Activated CD4-positive, alpha-beta memory T cell treated with anti-CD3 and anti-CD28 coated beads for 36 hours (primary cell): ENCODE results near the gene GRM2. TPM values are rescaled to one million over a fixed set of nuclear protein-coding genes. Genes with fewer than 3 reads are reported as not detected.

Experiments used
- CTCF ChIA-PET: fragments of 350-600 bp; sonication (Branson Sonifier 250); formaldehyde crosslinking; loops from one replicate; lab custom pipeline; 2021; ENCODE audit warnings: antibody characterized with exemption, inconsistent platforms; lab: Charles Lee
- POLR2A ChIA-PET: fragments of 350-600 bp; sonication (Branson Sonifier 250); formaldehyde crosslinking; loops from one replicate; lab custom pipeline; 2021; ENCODE audit warnings: antibody characterized with exemption; lab: Charles Lee
- DNase-seq: peaks from one replicate; pipeline ENCODE4 v3.0.0-alpha.2; 2020
- H3K27ac Mint-ChIP-seq: one replicate; pipeline ENCODE4 v1.8.0; 2021; ENCODE audit warnings: mixed read lengths
- H3K27me3 Mint-ChIP-seq: one replicate; pipeline ENCODE4 v1.8.0; 2021; ENCODE audit warnings: mixed read lengths
- H3K36me3 Mint-ChIP-seq: one replicate; pipeline ENCODE4 v1.8.0; 2021; ENCODE audit warnings: mixed read lengths
- H3K4me1 Mint-ChIP-seq: one replicate; pipeline ENCODE4 v1.8.0; 2021; ENCODE audit warnings: low read depth, mixed read lengths
- H3K4me3 Mint-ChIP-seq: one replicate; pipeline ENCODE4 v1.8.0; 2021; ENCODE audit warnings: mild to moderate bottlenecking, mixed read lengths
- H3K9me3 Mint-ChIP-seq: one replicate; pipeline ENCODE4 v1.8.0; 2021; ENCODE audit warnings: mixed read lengths
- intact Hi-C: fragments of 100-400 bp; cut with micrococcal nuclease; formaldehyde crosslinking; loops from one replicate; pipeline ENCODE4 v1.15.1; 2023
- total RNA-seq, 2 experiments: library from RNA; stranded (reverse); gene quantifications; one replicate each; pipeline ENCODE4 v1.2.3, GENCODE V29; 2021

The GRM2 gene
- total RNA-seq, 2 experiments from 2014 or later, result 0.22 to 0.29 TPM

GRCh38 chr3:51673181-51673801 is 33.6 kb upstream of the GRM2 start:
- Mint-ChIP-seq H3K9me3 (no peaks in the 10 kb centered on the region), H3K36me3 (peaks cover 13% of the 10 kb centered on the region), H3K4me1 (peaks cover 77% of the 10 kb centered on the region), H3K4me3 (peak overlapping the region; percentile 30), H3K27ac (peak overlapping the region; percentile 36), H3K27me3 (no peaks in the 10 kb centered on the region)
- CTCF ChIA-PET, result interaction anchor here (1.0 to 12.9 kb wide), 5 partner anchors 8 to 172 kb away, joined by 3 to 261 read pairs (median 4); partner anchors contain the start of gene DCAF1
- POLR2A ChIA-PET, result interaction anchor here (1.2 to 1.7 kb wide), 2 partner anchors 8 to 11 kb away, joined by 3 to 14 read pairs; no protein-coding TSS in a partner anchor
- intact Hi-C loops, result loop anchor here (5.0 to 10.0 kb wide), 3 partner anchors 272 to 1056 kb away; partner anchors contain the start of genes ABHD14A, ABHD14B, MAPKAPK3 and PARP3
- DNase-seq, result no peak

GRCh38 chr3:51673802-51674654 is 32.8 kb upstream of the GRM2 start:
- Mint-ChIP-seq H3K4me3 (no peak overlapping the region), H3K27ac (peak overlapping the region; percentile 36), H3K9me3 (no peaks in the 10 kb centered on the region), H3K36me3 (peaks cover 14% of the 10 kb centered on the region), H3K27me3 (no peaks in the 10 kb centered on the region), H3K4me1 (peaks cover 79% of the 10 kb centered on the region)
- CTCF ChIA-PET, result interaction anchor here (1.1 to 12.9 kb wide), 6 partner anchors 8 to 172 kb away, joined by 3 to 261 read pairs (median 6); partner anchors contain the start of gene DCAF1
- intact Hi-C loops, result loop anchor here (5.0 to 10.0 kb wide), 3 partner anchors 271 to 1057 kb away; partner anchors contain the start of genes ABHD14A, ABHD14B, MAPKAPK3 and PARP3
- POLR2A ChIA-PET, result interaction anchor here (1.6 to 2.1 kb wide), 2 partner anchors 12 to 175 kb away, joined by 6 to 8 read pairs; partner anchors contain the start of gene DCAF1
- DNase-seq, result no peak

- H3K36me3 Mint-ChIP-seq, result peaks cover 14% of the 10 kb centered on the region
- H3K4me3 Mint-ChIP-seq, result no peak overlapping the region
- ChIA-PET CTCF (interaction anchor here (0.6 to 12.9 kb wide), 4 partner anchors 11 to 174 kb away, joined by 3 to 261 read pairs (median 5); partner anchors contain the start of gene DCAF1), POLR2A (interaction anchor here (1.0 to 2.1 kb wide), 3 partner anchors 11 to 290 kb away, joined by 4 to 8 read pairs (median 6); partner anchors contain the start of genes DCAF1 and MANF)
- no peaks in the 10 kb centered on the region for H3K27me3 Mint-ChIP-seq
- DNase-seq, result peak; percentile 64
- intact Hi-C loops, result loop anchor here (1.0 to 10.0 kb wide), 3 partner anchors 11 to 300 kb away; partner anchors contain the start of genes ABHD14A, ABHD14B, PARP3 and RRP9
- no peaks in the 10 kb centered on the region for H3K9me3 Mint-ChIP-seq
- peaks cover 76% of the 10 kb centered on the region for H3K4me1 Mint-ChIP-seq
- H3K27ac Mint-ChIP-seq, result peak overlapping the region; percentile 89
Observed at GRCh38 chr3:51675201-51675611, 31.7 kb upstream of the GRM2 start.

GRCh38 chr3:51676102-51676640 is 30.7 kb upstream of the GRM2 start:
- ChIA-PET CTCF (interaction anchor here (12.9 kb wide), 1 partner anchor 175 kb away, joined by 261 read pairs; the partner anchor contains the start of gene DCAF1), POLR2A (interaction anchor here (2.1 kb wide), 1 partner anchor 177 kb away, joined by 8 read pairs; the partner anchor contains the start of gene DCAF1)
- no peak for DNase-seq
- Mint-ChIP-seq H3K36me3 (peaks cover 14% of the 10 kb centered on the region), H3K4me3 (no peak overlapping the region), H3K27me3 (no peaks in the 10 kb centered on the region), H3K27ac (peak overlapping the region; percentile 89), H3K4me1 (peaks cover 81% of the 10 kb centered on the region), H3K9me3 (no peaks in the 10 kb centered on the region)
- intact Hi-C loops, result loop anchor here (10.0 kb wide), 2 partner anchors 269 to 299 kb away; partner anchors contain the start of genes ABHD14A, ABHD14B, PARP3 and RRP9

GRCh38 chr3:51677358-51677757 is 29.5 kb upstream of the GRM2 start:
- Mint-ChIP-seq H3K9me3 (no peaks in the 10 kb centered on the region), H3K27me3 (no peaks in the 10 kb centered on the region), H3K27ac (peak overlapping the region; percentile 26), H3K36me3 (peaks cover 16% of the 10 kb centered on the region), H3K4me1 (peaks cover 87% of the 10 kb centered on the region), H3K4me3 (no peak overlapping the region)
- POLR2A ChIA-PET, result no interaction called here
- intact Hi-C loops, result loop anchor here (10.0 kb wide), 2 partner anchors 267 to 297 kb away; partner anchors contain the start of genes ABHD14A, ABHD14B, PARP3 and RRP9
- DNase-seq, result no peak
- CTCF ChIA-PET, result interaction anchor here (0.6 to 12.9 kb wide), 2 partner anchors 8 to 176 kb away, joined by 3 to 261 read pairs; partner anchors contain the start of gene DCAF1

- ChIA-PET CTCF (interaction anchor here (0.6 to 7.3 kb wide), 2 partner anchors 9 to 177 kb away, joined by 3 to 202 read pairs; partner anchors contain the start of gene DCAF1), POLR2A (no interaction called here)
- Mint-ChIP-seq H3K27ac (peak overlapping the region; percentile 43), H3K27me3 (no peaks in the 10 kb centered on the region), H3K36me3 (peaks cover 16% of the 10 kb centered on the region), H3K9me3 (no peaks in the 10 kb centered on the region), H3K4me1 (peaks cover 88% of the 10 kb centered on the region), H3K4me3 (no peak overlapping the region)
- no peak for DNase-seq
- intact Hi-C loops, result loop anchor here (10.0 kb wide), 2 partner anchors 267 to 297 kb away; partner anchors contain the start of genes ABHD14A, ABHD14B, PARP3 and RRP9
Observed at GRCh38 chr3:51678186-51678585, 28.7 kb upstream of the GRM2 start.

- ChIA-PET POLR2A (no interaction called here), CTCF (interaction anchor here (0.9 to 7.3 kb wide), 3 partner anchors 8 to 177 kb away, joined by 3 to 202 read pairs (median 168); partner anchors contain the start of genes DCAF1 and TEX264)
- DNase-seq, result no peak
- H3K4me1 Mint-ChIP-seq, result peaks cover 85% of the 10 kb centered on the region
- peak overlapping the region; percentile 43 for H3K27ac Mint-ChIP-seq
- no peaks in the 10 kb centered on the region for H3K27me3 Mint-ChIP-seq
- peaks cover 16% of the 10 kb centered on the region for H3K36me3 Mint-ChIP-seq
- H3K9me3 Mint-ChIP-seq, result no peaks in the 10 kb centered on the region
- no peak overlapping the region for H3K4me3 Mint-ChIP-seq
- intact Hi-C loops, result loop anchor here (10.0 kb wide), 2 partner anchors 266 to 296 kb away; partner anchors contain the start of genes ABHD14A, ABHD14B, PARP3 and RRP9
Observed at GRCh38 chr3:51678641-51679040, 28.2 kb upstream of the GRM2 start.

- no peaks in the 10 kb centered on the region for H3K9me3 Mint-ChIP-seq
- no peak overlapping the region for H3K4me3 Mint-ChIP-seq
- peaks cover 17% of the 10 kb centered on the region for H3K36me3 Mint-ChIP-seq
- H3K27ac Mint-ChIP-seq, result no peak overlapping the region
- no peaks in the 10 kb centered on the region for H3K27me3 Mint-ChIP-seq
- peaks cover 79% of the 10 kb centered on the region for H3K4me1 Mint-ChIP-seq
- DNase-seq, result no peak
- CTCF ChIA-PET, result interaction anchor here (0.9 to 7.3 kb wide), 3 partner anchors 9 to 178 kb away, joined by 3 to 202 read pairs (median 168); partner anchors contain the start of genes DCAF1 and TEX264
- POLR2A ChIA-PET, result no interaction called here
- intact Hi-C loops, result loop anchor here (10.0 kb wide), 2 partner anchors 265 to 295 kb away; partner anchors contain the start of genes ABHD14A, ABHD14B, PARP3 and RRP9
Observed at GRCh38 chr3:51679318-51679717, 27.6 kb upstream of the GRM2 start.

- H3K36me3 Mint-ChIP-seq, result peaks cover 20% of the 10 kb centered on the region
- peaks cover 79% of the 10 kb centered on the region for H3K4me1 Mint-ChIP-seq
- H3K27me3 Mint-ChIP-seq, result no peaks in the 10 kb centered on the region
- CTCF ChIA-PET, result interaction anchor here (0.9 to 7.3 kb wide), 4 partner anchors 9 to 178 kb away, joined by 3 to 202 read pairs (median 86); partner anchors contain the start of genes DCAF1 and TEX264
- peak overlapping the region; percentile 57 for H3K27ac Mint-ChIP-seq
- POLR2A ChIA-PET, result no interaction called here
- H3K9me3 Mint-ChIP-seq, result no peaks in the 10 kb centered on the region
- intact Hi-C loops, result loop anchor here (10.0 kb wide), 3 partner anchors 265 to 375 kb away; partner anchors contain the start of genes ABHD14A, ABHD14B, DUSP7 and PARP3
- DNase-seq, result no peak
- H3K4me3 Mint-ChIP-seq, result no peak overlapping the region
Observed at GRCh38 chr3:51679777-51680176, 27.1 kb upstream of the GRM2 start.

- ChIA-PET CTCF (interaction anchor here (1.1 to 7.3 kb wide), 5 partner anchors 9 to 179 kb away, joined by 3 to 202 read pairs (median 31); partner anchors contain the start of genes DCAF1 and TEX264), POLR2A (no interaction called here)
- Mint-ChIP-seq H3K27ac (peak overlapping the region; percentile 79), H3K4me3 (no peak overlapping the region), H3K27me3 (no peaks in the 10 kb centered on the region), H3K9me3 (no peaks in the 10 kb centered on the region), H3K36me3 (peaks cover 20% of the 10 kb centered on the region), H3K4me1 (peaks cover 79% of the 10 kb centered on the region)
- intact Hi-C loops, result loop anchor here (10.0 kb wide), 1 partner anchor 375 kb away; the partner anchor contains the start of gene DUSP7
- no peak for DNase-seq
Observed at GRCh38 chr3:51680196-51680595, 26.7 kb upstream of the GRM2 start.
